ENCODE measurements around the gene BSN.

GRCh38 chr3:49711489-49711888 is 157.2 kb downstream of the BSN start:
- TF ChIP-seq, protein P1, sequence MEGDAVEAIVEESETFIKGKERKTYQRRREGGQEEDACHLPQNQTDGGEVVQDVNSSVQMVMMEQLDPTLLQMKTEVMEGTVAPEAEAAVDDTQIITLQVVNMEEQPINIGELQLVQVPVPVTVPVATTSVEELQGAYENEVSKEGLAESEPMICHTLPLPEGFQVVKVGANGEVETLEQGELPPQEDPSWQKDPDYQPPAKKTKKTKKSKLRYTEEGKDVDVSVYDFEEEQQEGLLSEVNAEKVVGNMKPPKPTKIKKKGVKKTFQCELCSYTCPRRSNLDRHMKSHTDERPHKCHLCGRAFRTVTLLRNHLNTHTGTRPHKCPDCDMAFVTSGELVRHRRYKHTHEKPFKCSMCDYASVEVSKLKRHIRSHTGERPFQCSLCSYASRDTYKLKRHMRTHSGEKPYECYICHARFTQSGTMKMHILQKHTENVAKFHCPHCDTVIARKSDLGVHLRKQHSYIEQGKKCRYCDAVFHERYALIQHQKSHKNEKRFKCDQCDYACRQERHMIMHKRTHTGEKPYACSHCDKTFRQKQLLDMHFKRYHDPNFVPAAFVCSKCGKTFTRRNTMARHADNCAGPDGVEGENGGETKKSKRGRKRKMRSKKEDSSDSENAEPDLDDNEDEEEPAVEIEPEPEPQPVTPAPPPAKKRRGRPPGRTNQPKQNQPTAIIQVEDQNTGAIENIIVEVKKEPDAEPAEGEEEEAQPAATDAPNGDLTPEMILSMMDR (IDR thresholded peaks at IDR 0.05; ENCODE audit: low read depth, low read length), result no peak
- no peak for TF ChIP-seq EZH2phosphoT487 (IDR thresholded peaks at IDR 0.05; ENCODE audit: low read depth)

Data from OCI-LY3 (cell line).